WTC11 (cell line): Measurements from ENCODE around the gene PLA2G2D.

ENCODE experiments used
- ARID4B ChIP-seq: sonication (generic); formaldehyde crosslinking; IDR thresholded peaks from 2 replicates; pipeline ENCODE4 v1.8.0; 2023; ENCODE audit warnings: missing genetic modification reagents, mild to moderate bottlenecking, borderline replicate concordance
- CREB1 ChIP-seq: sonication (generic); formaldehyde crosslinking; IDR thresholded peaks from 2 replicates; pipeline ENCODE4 v1.8.0; 2023; ENCODE audit warnings: mild to moderate bottlenecking, missing genetic modification reagents
- CTCF ChIP-seq: fragments of 200-600 bp; IDR thresholded peaks from 2 replicates; pipeline ENCODE4 v1.8.0; 2022; ENCODE audit warnings: antibody characterized with exemption
- MAX ChIP-seq: sonication (generic); formaldehyde crosslinking; IDR thresholded peaks from 2 replicates; pipeline ENCODE4 v1.8.0; 2022; ENCODE audit warnings: mild to moderate bottlenecking, missing genetic modification reagents
- MLX ChIP-seq: sonication (generic); formaldehyde crosslinking; IDR thresholded peaks from 2 replicates; pipeline ENCODE4 v1.8.1; 2023; ENCODE audit warnings: mild to moderate bottlenecking, missing genetic modification reagents, moderate library complexity
- MYBL2 ChIP-seq: sonication (generic); formaldehyde crosslinking; IDR thresholded peaks from 2 replicates; pipeline ENCODE4 v1.8.1; 2023; ENCODE audit warnings: mild to moderate bottlenecking, moderate library complexity, missing genetic modification reagents
- NR2C2 ChIP-seq: sonication (generic); formaldehyde crosslinking; IDR thresholded peaks from 2 replicates; pipeline ENCODE4 v1.8.0; 2022; ENCODE audit warnings: mild to moderate bottlenecking, missing genetic modification reagents
- PRRX2 ChIP-seq: fragments of 250-450 bp; sonication (Bioruptor Pico); IDR thresholded peaks from 2 replicates; pipeline ENCODE4 v1.8.0; 2021; ENCODE audit warnings: mild to moderate bottlenecking
- RELA ChIP-seq: sonication (generic); formaldehyde crosslinking; IDR thresholded peaks from 2 replicates; pipeline ENCODE4 v1.8.1; 2022; ENCODE audit warnings: missing genetic modification reagents, mild to moderate bottlenecking, borderline replicate concordance
- TEAD4 ChIP-seq: sonication (generic); formaldehyde crosslinking; IDR thresholded peaks from 2 replicates; pipeline ENCODE4 v1.8.0; 2022; ENCODE audit warnings: mild to moderate bottlenecking, missing genetic modification reagents
- USF1 ChIP-seq: sonication (generic); formaldehyde crosslinking; IDR thresholded peaks from 2 replicates; pipeline ENCODE4 v1.8.0; 2022; ENCODE audit warnings: mild to moderate bottlenecking, missing genetic modification reagents
- ZNF263 ChIP-seq: sonication (generic); formaldehyde crosslinking; IDR thresholded peaks from 2 replicates; pipeline ENCODE4 v1.8.1; 2022; ENCODE audit warnings: low read depth, mild to moderate bottlenecking, moderate library complexity, missing genetic modification reagents
- ZSCAN18 ChIP-seq: fragments of 250-450 bp; sonication (Bioruptor Pico); IDR thresholded peaks from 2 replicates; pipeline ENCODE4 v2.1.2; 2022; ENCODE audit warnings: mild to moderate bottlenecking, moderate library complexity

GRCh38 chr1:20090641-20091040 lies 28.7 kb downstream of the PLA2G2D start:
- no peak for TF ChIP-seq MLX (CRISPR knock-in tag)
- TF ChIP-seq ARID4B, result no peak
- no peak for TF ChIP-seq TEAD4
- TF ChIP-seq ZSCAN18 (CRISPR knock-in tag), result no peak
- TF ChIP-seq MYBL2 (CRISPR knock-in tag), result no peak
- no peak for TF ChIP-seq CTCF
- no peak for TF ChIP-seq ZNF263 (CRISPR knock-in tag)
- no peak for TF ChIP-seq MAX (CRISPR knock-in tag)
- no peak for TF ChIP-seq NR2C2
- no peak for TF ChIP-seq CREB1
- no peak for TF ChIP-seq RELA (CRISPR knock-in tag)
- TF ChIP-seq PRRX2 (CRISPR knock-in tag), result no peak
- TF ChIP-seq USF1 (CRISPR knock-in tag), result no peak
